CD14-positive monocyte (primary cell): ENCODE measurements around the gene MED31. TPM values are rescaled to one million over a fixed set of nuclear protein-coding genes. Genes with fewer than 3 reads are reported as not detected.

Experiments
- DNase-seq, 3 donors: peaks; one replicate each; pipeline ENCODE4 v3.0.0-alpha.2; 2011 to 2022
- H2AFZ ChIP-seq: 2 replicates; pipeline ENCODE4 v1.6.0; 2012; ENCODE audit warnings: mild to moderate bottlenecking, low read depth, low read length, inconsistent platforms; ENCODE audit not compliant: insufficient read depth, poor library complexity, severe bottlenecking
- H3K27ac ChIP-seq, 2 donors: 1 replicate in 1 of 2; 2 replicates in 1 of 2; pipeline ENCODE4 v1.5.1; 2012 to 2013; ENCODE audit warnings: low read length in 2 of 2, control low read depth in 1 of 2, inconsistent platforms in 1 of 2, low read depth in 1 of 2, mild to moderate bottlenecking in 1 of 2
- H3K27me3 ChIP-seq, 2 donors: one replicate each; pipeline versions ENCODE4 v1.6.0 to v1.6.1; 2011 to 2013; ENCODE audit warnings: low read length in 2 of 2; ENCODE audit not compliant: control insufficient read depth in 2 of 2, insufficient read depth in 2 of 2
- H3K36me3 ChIP-seq, 2 donors: replicated peaks in 1 of 2; 1 replicate in 1 of 2; 2 replicates in 1 of 2; pipeline versions ENCODE4 v1.5.1 to v1.6.1; 2012 to 2013; ENCODE audit warnings: low read length in 2 of 2, control low read depth in 1 of 2, inconsistent platforms in 1 of 2, mild to moderate bottlenecking in 1 of 2; ENCODE audit not compliant: insufficient read depth in 2 of 2, control insufficient read depth in 1 of 2
- H3K4me1 ChIP-seq, 2 donors: 1 replicate in 1 of 2; 2 replicates in 1 of 2; pipeline versions ENCODE4 v1.5.1 to v1.6.1; 2012 to 2013; ENCODE audit warnings: low read length in 2 of 2, control low read depth in 1 of 2, inconsistent platforms in 1 of 2, mild to moderate bottlenecking in 1 of 2, moderate library complexity in 1 of 2; ENCODE audit not compliant: insufficient read depth in 2 of 2, control insufficient read depth in 1 of 2
- H3K4me2 ChIP-seq: replicated peaks from 2 replicates; pipeline ENCODE3; 2012; ENCODE audit warnings: low read length, moderate library complexity, mild to moderate bottlenecking; ENCODE audit not compliant: poor library complexity, severe bottlenecking; ENCODE audit errors: extremely low read depth
- H3K4me3 ChIP-seq, 3 experiments: fragments of 200-600 bp in 1 of 3; sonication (generic) in 1 of 3; replicated peaks in 1 of 3; 1 replicate in 2 of 3; 2 replicates in 1 of 3; pipeline ENCODE4 v1.5.1; 2011 to 2013; ENCODE audit warnings: low read length in 3 of 3, mild to moderate bottlenecking in 3 of 3, control low read depth in 2 of 3, low read depth in 2 of 3, inconsistent platforms in 1 of 3, moderate library complexity in 1 of 3
- H3K79me2 ChIP-seq: 2 replicates; pipeline ENCODE4 v1.6.0; 2012; ENCODE audit warnings: mild to moderate bottlenecking, control low read depth, inconsistent platforms, low read length, moderate library complexity; ENCODE audit not compliant: insufficient read depth
- H3K9ac ChIP-seq: 2 replicates; pipeline ENCODE4 v1.6.0; 2017; ENCODE audit warnings: low read length, mild to moderate bottlenecking; ENCODE audit not compliant: insufficient read depth, poor library complexity, severe bottlenecking
- H3K9me3 ChIP-seq, 2 donors: replicated peaks in 1 of 2; 1 replicate in 1 of 2; 2 replicates in 1 of 2; pipeline versions ENCODE4 v1.5.1 to v1.6.1; 2012 to 2013; ENCODE audit warnings: low read length in 2 of 2, control low read depth in 1 of 2; ENCODE audit not compliant: control insufficient read depth in 1 of 2, insufficient read depth in 1 of 2
- H4K20me1 ChIP-seq: 2 replicates; pipeline ENCODE4 v1.6.0; 2012; ENCODE audit warnings: mild to moderate bottlenecking, low read length, control low read depth, moderate library complexity; ENCODE audit not compliant: insufficient read depth
- H3K27ac Mint-ChIP-seq, 7 donors: one replicate each; pipeline ENCODE4 v1.8.0; 2020; ENCODE audit warnings: mild to moderate bottlenecking in 7 of 7, mixed read lengths in 7 of 7, moderate library complexity in 6 of 7, inconsistent platforms in 2 of 7
- H3K27me3 Mint-ChIP-seq, 3 donors: one replicate each; pipeline ENCODE4 v1.8.0; 2021 to 2022; ENCODE audit warnings: low read depth in 3 of 3, mild to moderate bottlenecking in 3 of 3, mixed read lengths in 3 of 3, moderate library complexity in 3 of 3, inconsistent platforms in 1 of 3
- H3K36me3 Mint-ChIP-seq, 2 donors: one replicate each; pipeline ENCODE4 v1.8.0; 2020; ENCODE audit warnings: mixed read lengths in 2 of 2, inconsistent platforms in 1 of 2, mild to moderate bottlenecking in 1 of 2
- H3K4me1 Mint-ChIP-seq: one replicate; pipeline ENCODE4 v1.8.0; 2020; ENCODE audit warnings: mild to moderate bottlenecking, mixed read lengths
- H3K4me3 Mint-ChIP-seq, 2 donors: one replicate each; pipeline ENCODE4 v1.8.0; 2020; ENCODE audit warnings: mild to moderate bottlenecking in 2 of 2, mixed read lengths in 2 of 2, moderate library complexity in 1 of 2
- H3K9me3 Mint-ChIP-seq, 7 donors: one replicate each; pipeline ENCODE4 v1.8.0; 2020 to 2022; ENCODE audit warnings: mixed read lengths in 7 of 7, mild to moderate bottlenecking in 6 of 7, moderate library complexity in 6 of 7, inconsistent platforms in 2 of 7
- CTCF ChIP-seq: fragments of 200-600 bp; IDR thresholded peaks from one replicate; pipeline ENCODE4 v1.8.0; 2022; ENCODE audit warnings: antibody characterized with exemption, mild to moderate bottlenecking
- WGBS: methylation state at CpG from one replicate; pipeline ENCODE4 v1.1.5; 2013; ENCODE audit warnings: missing lambda C conversion rate; ENCODE audit not compliant: insufficient coverage; 5-methylcytosine and 5-hydroxymethylcytosine counted together
- intact Hi-C, 2 donors: fragments of 100-400 bp; cut with micrococcal nuclease; formaldehyde crosslinking; loops; one replicate each; pipeline versions ENCODE4 v1.15.0 to v1.15.1; 2023
- polyA plus RNA-seq, 3 donors: library from polyadenylated mRNA; depleted of rRNA in 1 of 3; unstranded in 2 of 3; stranded (reverse) in 1 of 3; fragments of 300-500 nt in 2 of 3; fragments of >200 nt in 1 of 3; fragmentation: Illumina TruSeq in 2 of 3; gene quantifications; 1 replicate in 2 of 3; 2 replicates in 1 of 3; pipeline ENCODE4 v1.2.3, GENCODE V29; 2012 to 2021

Gene MED31
- polyA plus RNA-seq, 3 donors = 6.8 to 38.2 (median 33.6) TPM

GRCh38 chr17:6636105-6636504 is 15.3 kb downstream of the MED31 start:
- Histone ChIP-seq H3K27ac (no peak overlapping the region), H3K9ac (no peak overlapping the region), H3K4me3 (no peak overlapping the region), H4K20me1 (peaks cover 6% of the 10 kb centered on the region), H3K4me2 (no peak overlapping the region), H2AFZ (no peak overlapping the region), H3K9me3 (no peaks in the 10 kb centered on the region), H3K27me3 (no peaks in the 10 kb centered on the region), H3K4me1 (peaks cover 13 to 19% of the 10 kb centered on the region in 2 donors), H3K79me2 (peaks cover 10% of the 10 kb centered on the region), H3K36me3 (peaks cover 14 to 34% of the 10 kb centered on the region in 2 donors)
- Mint-ChIP-seq H3K4me3 (no peak overlapping the region), H3K36me3 (peaks cover 32 to 48% of the 10 kb centered on the region in 2 donors), H3K27ac (no peak overlapping the region), H3K9me3 (no peaks in the 10 kb centered on the region), H3K4me1 (peaks cover 21% of the 10 kb centered on the region), H3K27me3 (peaks cover 0 to 11% (median 3%) of the 10 kb centered on the region in 3 donors)
- no peak for DNase-seq
- 94% methylated on average over 2 of the region's 2 CpGs for WGBS
- intact Hi-C loops = no loop called here
- no peak for TF ChIP-seq CTCF

DNA sequence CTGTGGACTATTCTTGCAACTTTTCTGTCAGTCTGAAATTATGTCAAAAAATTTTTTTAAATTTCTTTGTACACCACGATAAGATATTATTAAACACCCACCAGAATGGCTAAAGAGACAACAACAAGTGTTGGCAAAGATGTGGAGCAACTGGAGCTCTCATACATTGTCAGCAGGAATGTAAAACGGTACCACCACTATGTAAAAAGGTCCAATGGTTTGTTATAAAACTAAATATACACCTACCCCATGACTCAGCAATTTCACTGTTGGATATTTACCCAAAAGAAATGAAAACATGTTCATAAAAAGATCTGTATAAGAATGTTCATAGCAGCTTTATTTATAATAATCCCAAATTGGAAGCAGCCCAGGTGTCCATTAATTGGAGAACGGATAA is 18.1 kb downstream of the MED31 start:
- H3K79me2 ChIP-seq = no peaks in the 10 kb centered on the region
- H3K36me3 Mint-ChIP-seq = peaks cover 51 to 67% of the 10 kb centered on the region in 2 donors
- no CpG with 5 or more reads among the region's 3 CpGs for WGBS

More for the DNA sequence above, 18.1 kb downstream of the MED31 start:
- Histone ChIP-seq H3K4me3 (no peak overlapping the region), H2AFZ (no peak overlapping the region), H3K27ac (no peak overlapping the region), H3K4me1 (no peaks in the 10 kb centered on the region), H3K9me3 (no peaks in the 10 kb centered on the region), H3K36me3 (peaks cover 19 to 59% of the 10 kb centered on the region in 2 donors), H3K4me2 (no peak overlapping the region), H3K27me3 (no peaks in the 10 kb centered on the region), H3K9ac (no peak overlapping the region), H4K20me1 (no peaks in the 10 kb centered on the region)
- H3K9me3 Mint-ChIP-seq = no peaks in the 10 kb centered on the region
- no peak overlapping the region for H3K4me3 Mint-ChIP-seq
- intact Hi-C loops = no loop called here
- no peak for DNase-seq
- TF ChIP-seq CTCF = no peak
- H3K27me3 Mint-ChIP-seq = peaks cover 0 to 3% (median 0%) of the 10 kb centered on the region in 3 donors
- no peak overlapping the region for H3K27ac Mint-ChIP-seq
- peaks cover 4% of the 10 kb centered on the region for H3K4me1 Mint-ChIP-seq
